ENCODE results near the gene FBL. TPM values are rescaled to one million over a fixed set of nuclear protein-coding genes. Genes with fewer than 3 reads are reported as not detected.

FBL gene
- total RNA-seq, 1 experiment from 2014 or later: 186 TPM

DNA sequence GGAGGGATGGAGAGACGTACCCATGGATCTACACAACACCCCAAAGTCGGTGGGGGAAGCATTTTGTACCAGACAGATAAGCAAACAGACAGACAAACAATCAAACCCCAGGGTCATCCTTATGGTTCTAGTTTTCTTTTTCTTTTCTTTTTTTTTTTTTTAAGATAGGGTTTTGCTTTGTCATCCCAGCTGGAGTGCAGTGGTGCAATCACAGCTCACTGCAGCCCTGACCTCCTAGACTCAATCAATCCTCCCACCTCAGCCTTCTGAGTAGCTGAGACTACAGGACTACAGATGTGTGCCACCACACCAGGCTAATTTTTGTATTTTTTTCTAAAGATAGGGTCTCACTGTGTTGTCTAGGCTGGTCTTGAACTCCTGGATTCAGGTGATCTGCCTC, 17.9 kb upstream of the FBL start:
- H3K4me3 ChIP-seq (ENCODE audit: low read length): no peak overlapping the region
- H3K4me2 ChIP-seq (ENCODE audit: low read length): no peak overlapping the region
- H3K9ac ChIP-seq (ENCODE audit: low read length): no peak overlapping the region
- H3K4me1 ChIP-seq (ENCODE audit: insufficient read depth, low read length): no peaks in the 10 kb centered on the region
- no peak overlapping the region for H2AFZ ChIP-seq (ENCODE audit: low read length)
- H4K20me1 ChIP-seq (ENCODE audit: low read length): no peaks in the 10 kb centered on the region
- no peaks in the 10 kb centered on the region for H3K9me2 ChIP-seq (replicated peaks; ENCODE audit: low read length)
- CTCF ChIA-PET: no interaction called here
- H3K36me3 ChIP-seq (ENCODE audit: low read depth, low read length): no peaks in the 10 kb centered on the region
- H3F3A ChIP-seq (ENCODE audit: low read length, unreplicated experiment): no peaks in the 10 kb centered on the region
- no peaks in the 10 kb centered on the region for H3K27me3 ChIP-seq (ENCODE audit: low read length)
- ATAC-seq (no peak), DNase-seq (no peak)
- POLR2A ChIA-PET (ENCODE audit: unreplicated experiment): no interaction called here
- no peaks in the 10 kb centered on the region for H3K79me2 ChIP-seq (ENCODE audit: low read length)
- no peak for TF ChIP-seq EZH2phosphoT487 (IDR thresholded peaks at IDR 0.05; ENCODE audit: borderline replicate concordance, low read length)
- no peak for TF ChIP-seq EZH2 (IDR thresholded peaks at IDR 0.05; ENCODE audit: low read length, unreplicated experiment)
- TF ChIP-seq, protein P1, sequence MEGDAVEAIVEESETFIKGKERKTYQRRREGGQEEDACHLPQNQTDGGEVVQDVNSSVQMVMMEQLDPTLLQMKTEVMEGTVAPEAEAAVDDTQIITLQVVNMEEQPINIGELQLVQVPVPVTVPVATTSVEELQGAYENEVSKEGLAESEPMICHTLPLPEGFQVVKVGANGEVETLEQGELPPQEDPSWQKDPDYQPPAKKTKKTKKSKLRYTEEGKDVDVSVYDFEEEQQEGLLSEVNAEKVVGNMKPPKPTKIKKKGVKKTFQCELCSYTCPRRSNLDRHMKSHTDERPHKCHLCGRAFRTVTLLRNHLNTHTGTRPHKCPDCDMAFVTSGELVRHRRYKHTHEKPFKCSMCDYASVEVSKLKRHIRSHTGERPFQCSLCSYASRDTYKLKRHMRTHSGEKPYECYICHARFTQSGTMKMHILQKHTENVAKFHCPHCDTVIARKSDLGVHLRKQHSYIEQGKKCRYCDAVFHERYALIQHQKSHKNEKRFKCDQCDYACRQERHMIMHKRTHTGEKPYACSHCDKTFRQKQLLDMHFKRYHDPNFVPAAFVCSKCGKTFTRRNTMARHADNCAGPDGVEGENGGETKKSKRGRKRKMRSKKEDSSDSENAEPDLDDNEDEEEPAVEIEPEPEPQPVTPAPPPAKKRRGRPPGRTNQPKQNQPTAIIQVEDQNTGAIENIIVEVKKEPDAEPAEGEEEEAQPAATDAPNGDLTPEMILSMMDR (conservative IDR thresholded peaks at IDR 0.05; ENCODE audit: low read depth, low read length): no peak
- H3K27ac ChIP-seq (ENCODE audit: low read length): no peak overlapping the region
- no TSS peak for BruUV-seq (replicated peaks)
- no peaks in the 10 kb centered on the region for H3K9me3 ChIP-seq (ENCODE audit: low read length)
- intact Hi-C loops (cut with micrococcal nuclease): no loop called here

- Histone ChIP-seq H3K9ac (ENCODE audit: low read length) (no peak overlapping the region), H4K20me1 (ENCODE audit: low read length) (no peaks in the 10 kb centered on the region), H3K27me3 (ENCODE audit: low read length) (no peaks in the 10 kb centered on the region), H3K27ac (ENCODE audit: low read length) (no peak overlapping the region), H3K4me2 (ENCODE audit: low read length) (no peak overlapping the region), H3K79me2 (ENCODE audit: low read length) (no peaks in the 10 kb centered on the region), H3F3A (ENCODE audit: low read length, unreplicated experiment) (no peaks in the 10 kb centered on the region), H3K9me2 (replicated peaks; ENCODE audit: low read length) (no peaks in the 10 kb centered on the region), H3K9me3 (ENCODE audit: low read length) (no peaks in the 10 kb centered on the region), H2AFZ (ENCODE audit: low read length) (no peak overlapping the region), H3K4me3 (ENCODE audit: low read length) (no peak overlapping the region), H3K36me3 (ENCODE audit: low read depth, low read length) (no peaks in the 10 kb centered on the region), H3K4me1 (ENCODE audit: insufficient read depth, low read length) (no peaks in the 10 kb centered on the region)
- DNase-seq (no peak), ATAC-seq (no peak)
- BruUV-seq (replicated peaks): no TSS peak
- POLR2A ChIA-PET (ENCODE audit: unreplicated experiment): no interaction called here
- CTCF ChIA-PET: no interaction called here
- intact Hi-C loops (cut with micrococcal nuclease): no loop called here
- TF ChIP-seq EZH2 (IDR thresholded peaks at IDR 0.05; ENCODE audit: low read length, unreplicated experiment) (no peak), EZH2phosphoT487 (IDR thresholded peaks at IDR 0.05; ENCODE audit: borderline replicate concordance, low read length) (no peak)
- TF ChIP-seq, protein P1 (conservative IDR thresholded peaks at IDR 0.05; ENCODE audit: low read depth, low read length): no peak
These were observed 12.4 kb upstream of the FBL start for GRCh38 chr19:39858541-39858940.

- no peak overlapping the region for H3K27ac ChIP-seq (ENCODE audit: low read length)
- TF ChIP-seq, protein P1 (conservative IDR thresholded peaks at IDR 0.05; ENCODE audit: low read depth, low read length): no peak
- TF ChIP-seq EZH2phosphoT487 (IDR thresholded peaks at IDR 0.05; ENCODE audit: borderline replicate concordance, low read length): no peak
- TF ChIP-seq EZH2 (IDR thresholded peaks at IDR 0.05; ENCODE audit: low read length, unreplicated experiment): no peak
- H3K9me3 ChIP-seq (ENCODE audit: low read length): no peaks in the 10 kb centered on the region
- H3K4me2 ChIP-seq (ENCODE audit: low read length): no peak overlapping the region
- no peaks in the 10 kb centered on the region for H3K27me3 ChIP-seq (ENCODE audit: low read length)
- 0 out of 2 replicates have a peak, but pooled peaks cover 12% of the 10 kb centered on the region for H3K4me1 ChIP-seq (ENCODE audit: insufficient read depth, low read length)
- POLR2A ChIA-PET (ENCODE audit: unreplicated experiment): no interaction called here
- no peaks in the 10 kb centered on the region for H3F3A ChIP-seq (ENCODE audit: low read length, unreplicated experiment)
- no peaks in the 10 kb centered on the region for H3K9me2 ChIP-seq (replicated peaks; ENCODE audit: low read length)
- no peaks in the 10 kb centered on the region for H4K20me1 ChIP-seq (ENCODE audit: low read length)
- H3K9ac ChIP-seq (ENCODE audit: low read length): no peak overlapping the region
- DNase-seq: no peak
- no TSS peak for BruUV-seq (replicated peaks)
- H3K36me3 ChIP-seq (ENCODE audit: low read depth, low read length): no peaks in the 10 kb centered on the region
- CTCF ChIA-PET: no interaction called here
- intact Hi-C loops (cut with micrococcal nuclease): no loop called here
- no peaks in the 10 kb centered on the region for H3K79me2 ChIP-seq (ENCODE audit: low read length)
- no peak overlapping the region for H2AFZ ChIP-seq (ENCODE audit: low read length)
- H3K4me3 ChIP-seq (ENCODE audit: low read length): no peak overlapping the region
- no peak for ATAC-seq
These were observed 6.7 kb upstream of the FBL start for GRCh38 chr19:39852882-39853281.

Measured in PC-3 (cell line).